H9 (cell line): Measurements from ENCODE around the gene KMT2B. TPM values are rescaled to one million over a fixed set of nuclear protein-coding genes. Genes with fewer than 3 reads are reported as not detected.

Experiments used
- DNase-seq: peaks from one replicate; pipeline ENCODE4 v3.0.0-alpha.2; 2017
- H2AFZ ChIP-seq: one replicate; pipeline ENCODE4 v1.6.1; 2013; ENCODE audit warnings: mild to moderate bottlenecking, low read length, control low read depth, moderate library complexity
- H2AK5ac ChIP-seq: 2 replicates; pipeline ENCODE4 v1.6.1; 2013; ENCODE audit warnings: low read length, control low read depth, mixed read lengths; ENCODE audit not compliant: insufficient read length
- H2BK120ac ChIP-seq: one replicate; pipeline ENCODE4 v1.6.1; 2013; ENCODE audit warnings: low read depth, mild to moderate bottlenecking, low read length, control low read depth, inconsistent platforms; ENCODE audit not compliant: poor library complexity, severe bottlenecking
- H2BK12ac ChIP-seq: 2 replicates; pipeline ENCODE4 v1.6.1; 2013; ENCODE audit warnings: low read length, control low read depth, mixed read lengths, low read depth; ENCODE audit not compliant: insufficient read length
- H2BK15ac ChIP-seq: 2 replicates; pipeline ENCODE4 v1.6.1; 2013; ENCODE audit warnings: low read depth, low read length, control low read depth
- H2BK20ac ChIP-seq: one replicate; pipeline ENCODE4 v1.6.1; 2013; ENCODE audit warnings: low read depth, mild to moderate bottlenecking, low read length, control low read depth, inconsistent platforms; ENCODE audit not compliant: poor library complexity, severe bottlenecking
- H2BK5ac ChIP-seq: 2 replicates; pipeline ENCODE4 v1.6.1; 2013; ENCODE audit warnings: low read length, control low read depth, mixed read lengths; ENCODE audit not compliant: insufficient read length
- H3K14ac ChIP-seq: 2 replicates; pipeline ENCODE4 v1.6.1; 2013; ENCODE audit warnings: low read length, control low read depth; ENCODE audit not compliant: insufficient read depth
- H3K18ac ChIP-seq: 2 replicates; pipeline ENCODE4 v1.6.1; 2013; ENCODE audit warnings: low read depth, mild to moderate bottlenecking, mixed read lengths, low read length, control low read depth; ENCODE audit not compliant: insufficient read length
- H3K23ac ChIP-seq: 2 replicates; pipeline ENCODE4 v1.6.1; 2013; ENCODE audit warnings: low read length, control low read depth, mixed read lengths, low read depth; ENCODE audit not compliant: insufficient read length
- H3K23me2 ChIP-seq: 2 replicates; pipeline ENCODE4 v1.6.1; 2013; ENCODE audit warnings: low read depth, mild to moderate bottlenecking, mixed read lengths, low read length, control low read depth; ENCODE audit not compliant: insufficient read length, poor library complexity, severe bottlenecking
- H3K27ac ChIP-seq: 2 replicates; pipeline ENCODE4 v1.5.1; 2013; ENCODE audit warnings: low read length, control low read depth, mixed read lengths, low read depth; ENCODE audit not compliant: insufficient read length
- H3K27me3 ChIP-seq: 2 replicates; pipeline ENCODE4 v1.6.1; 2013; ENCODE audit warnings: low read length, control low read depth, inconsistent platforms; ENCODE audit not compliant: insufficient read depth
- H3K4ac ChIP-seq: 2 replicates; pipeline ENCODE4 v1.6.1; 2013; ENCODE audit warnings: low read depth, mild to moderate bottlenecking, control low read depth, inconsistent platforms, low read length, moderate library complexity
- H3K4me1 ChIP-seq: 2 replicates; pipeline ENCODE4 v1.6.1; 2013; ENCODE audit warnings: low read length, control low read depth, inconsistent platforms; ENCODE audit not compliant: insufficient read depth
- H3K4me2 ChIP-seq: 2 replicates; pipeline ENCODE4 v1.6.1; 2013; ENCODE audit warnings: low read length, control low read depth, mixed read lengths; ENCODE audit not compliant: insufficient read length, insufficient read depth
- H3K56ac ChIP-seq: 2 replicates; pipeline ENCODE4 v1.6.1; 2013; ENCODE audit warnings: low read depth, mild to moderate bottlenecking, mixed read lengths, low read length, control low read depth; ENCODE audit not compliant: insufficient read length
- H3K79me1 ChIP-seq: 2 replicates; pipeline ENCODE4 v1.6.1; 2013; ENCODE audit warnings: low read depth, mild to moderate bottlenecking, moderate library complexity, low read length, control low read depth, inconsistent platforms; ENCODE audit not compliant: insufficient read depth, poor library complexity, severe bottlenecking
- H3K79me2 ChIP-seq: 2 replicates; pipeline ENCODE4 v1.6.1; 2013; ENCODE audit warnings: low read length, control low read depth, inconsistent platforms; ENCODE audit not compliant: insufficient read depth
- H3K9ac ChIP-seq: 2 replicates; pipeline ENCODE4 v1.6.1; 2013; ENCODE audit warnings: low read length, control low read depth, mixed read lengths; ENCODE audit not compliant: insufficient read length; ENCODE audit errors: extremely low read depth
- H3K9me3 ChIP-seq: one replicate; pipeline ENCODE4 v1.6.1; 2013; ENCODE audit warnings: low read depth, low read length, inconsistent platforms; ENCODE audit not compliant: control insufficient read depth
- H3T11ph ChIP-seq: one replicate; pipeline ENCODE4 v1.6.1; 2013; ENCODE audit warnings: mild to moderate bottlenecking, low read length, control low read depth, inconsistent platforms
- H4K20me1 ChIP-seq: one replicate; pipeline ENCODE4 v1.6.1; 2013; ENCODE audit not compliant: control insufficient read depth, insufficient read length, insufficient read depth
- H4K5ac ChIP-seq: 2 replicates; pipeline ENCODE4 v1.6.1; 2013; ENCODE audit warnings: low read depth, mild to moderate bottlenecking, mixed read lengths, low read length, control low read depth; ENCODE audit not compliant: insufficient read length
- H4K8ac ChIP-seq: replicated peaks from 2 replicates; pipeline ENCODE4 v1.6.1; 2013; ENCODE audit warnings: low read length, control low read depth, mixed read lengths, low read depth; ENCODE audit not compliant: insufficient read length
- H4K91ac ChIP-seq: 2 replicates; pipeline ENCODE4 v1.6.1; 2013; ENCODE audit warnings: low read depth, mild to moderate bottlenecking, moderate library complexity, mixed read lengths, low read length, control low read depth; ENCODE audit not compliant: insufficient read length
- H3K27ac Mint-ChIP-seq, 3 experiments: 2 replicates in 2 of 3; 3 replicates in 1 of 3; pipeline ENCODE4 v1.8.0; 2020 to 2021; ENCODE audit warnings: mixed read lengths in 3 of 3, mild to moderate bottlenecking in 1 of 3, moderate library complexity in 1 of 3
- H3K27me3 Mint-ChIP-seq: 2 replicates; pipeline ENCODE4 v1.8.0; 2021; ENCODE audit warnings: low read depth, mild to moderate bottlenecking, moderate library complexity, mixed read lengths
- H3K36me3 Mint-ChIP-seq, 3 experiments: 2 replicates in 2 of 3; 3 replicates in 1 of 3; pipeline ENCODE4 v1.8.0; 2020 to 2021; ENCODE audit warnings: low read depth in 3 of 3, mixed read lengths in 3 of 3; ENCODE audit not compliant: insufficient read depth in 1 of 3
- H3K4me1 Mint-ChIP-seq, 2 experiments: 2 replicates each; pipeline ENCODE4 v1.8.0; 2020; ENCODE audit warnings: mixed read lengths in 2 of 2
- H3K4me3 Mint-ChIP-seq, 2 experiments: 2 replicates in 1 of 2; 3 replicates in 1 of 2; pipeline ENCODE4 v1.8.0; 2020 to 2021; ENCODE audit warnings: mild to moderate bottlenecking in 2 of 2, mixed read lengths in 2 of 2, moderate library complexity in 1 of 2
- H3K9me3 Mint-ChIP-seq, 2 experiments: 2 replicates in 1 of 2; 3 replicates in 1 of 2; pipeline ENCODE4 v1.8.0; 2020; ENCODE audit warnings: mild to moderate bottlenecking in 2 of 2, mixed read lengths in 2 of 2, moderate library complexity in 1 of 2
- CTCF ChIP-seq: fragments of 200-600 bp; sonication (generic); conservative IDR thresholded peaks from 3 replicates; pipeline ENCODE4 v1.8.0; 2021; ENCODE audit warnings: antibody characterized with exemption, mild to moderate bottlenecking
- WGBS: extraction: QIAGEN DNeasy Blood & Tissue Kit; methylation state at CpG from one replicate; pipeline ENCODE4 v1.1.7; 2013; ENCODE audit warnings: missing lambda C conversion rate, low lambda C conversion rate, mixed read lengths; ENCODE audit not compliant: insufficient read length; ENCODE audit errors: extremely low coverage; 5-methylcytosine and 5-hydroxymethylcytosine counted together
- total RNA-seq: library from RNA; stranded (reverse); gene quantifications from 2 replicates; pipeline ENCODE4 v1.2.1, GENCODE V29; 2021

KMT2B gene
- total RNA-seq, 1 experiment from 2014 or later = 47.7 TPM

DNA sequence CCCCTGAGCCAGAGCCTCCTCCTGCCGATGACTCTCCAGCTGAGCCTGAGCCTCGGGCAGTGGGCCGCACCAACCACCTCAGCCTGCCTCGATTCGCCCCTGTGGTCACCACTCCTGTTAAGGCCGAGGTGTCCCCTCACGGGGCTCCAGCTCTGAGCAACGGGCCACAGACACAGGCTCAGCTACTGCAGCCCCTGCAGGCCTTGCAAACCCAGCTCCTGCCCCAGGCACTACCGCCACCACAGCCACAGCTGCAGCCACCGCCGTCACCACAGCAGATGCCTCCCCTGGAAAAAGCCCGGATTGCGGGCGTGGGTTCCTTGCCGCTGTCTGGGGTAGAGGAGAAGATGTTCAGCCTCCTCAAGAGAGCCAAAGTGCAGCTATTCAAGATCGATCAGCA lies 3.6 kb downstream of the KMT2B start:
- Histone ChIP-seq H2BK120ac (no peak overlapping the region), H3K27me3 (no peaks in the 10 kb centered on the region), H4K20me1 (peaks cover 6% of the 10 kb centered on the region), H3K9me3 (no peaks in the 10 kb centered on the region), H3K14ac (no peak overlapping the region), H2BK5ac (no peak overlapping the region), H4K8ac (no peak overlapping the region), H2BK12ac (no peak overlapping the region), H3K23me2 (peaks cover 7% of the 10 kb centered on the region), H3K4ac (no peak overlapping the region), H2AFZ (no peak overlapping the region), H3K4me2 (no peak overlapping the region), H3K4me1 (no peaks in the 10 kb centered on the region), H4K91ac (no peak overlapping the region), H4K5ac (no peak overlapping the region), H3K18ac (no peak overlapping the region), H3K79me2 (peaks cover 11% of the 10 kb centered on the region; the same call in 1 of the 2 replicates), H3K9ac (no peak overlapping the region), H2AK5ac (no peak overlapping the region), H2BK20ac (no peak overlapping the region), H2BK15ac (no peak overlapping the region), H3K79me1 (no peaks in the 10 kb centered on the region), H3K23ac (no peak overlapping the region), H3K27ac (no peak overlapping the region), H3T11ph (no peak overlapping the region), H3K56ac (no peak overlapping the region)
- Mint-ChIP-seq H3K9me3 (no peaks in the 10 kb centered on the region; a peak in 1 of 5 replicates), H3K4me3 (no peak overlapping the region; a peak in 1 of 5 replicates), H3K27me3 (no peaks in the 10 kb centered on the region; the same call in 1 of the 2 replicates), H3K27ac (no peak overlapping the region), H3K4me1 (peaks cover 9 to 10% of the 10 kb centered on the region in 2 experiments), H3K36me3 (peaks cover 38 to 62% (median 61%) of the 10 kb centered on the region in 3 experiments; a peak in 6 of 7 replicates)
- no peak for DNase-seq
- WGBS = no CpG with 5 or more reads among the region's 16 CpGs
- no peak for TF ChIP-seq CTCF
